GM18868 (cell line): Measurements from ENCODE around the gene FAM53B.

Experiments used
- ATAC-seq: cut with Tn5 transposase; IDR thresholded peaks from one replicate; pipeline ENCODE4 v1.9.1; 2021; ENCODE audit warnings: mild to moderate bottlenecking, moderate library complexity; ENCODE audit not compliant: unreplicated experiment

FAM53B gene

GRCh38 chr10:124681626-124682552 lies 62.3 kb downstream of the FAM53B start:
- ATAC-seq: no peak

GRCh38 chr10:124681091-124681490 lies 63.1 kb downstream of the FAM53B start:
- no peak for ATAC-seq

- no peak for ATAC-seq
Measured at GRCh38 chr10:124680675-124681074, 63.5 kb downstream of the FAM53B start.

- ATAC-seq: no peak
Measured at GRCh38 chr10:124679401-124679800, 64.8 kb downstream of the FAM53B start.

- no peak for ATAC-seq
Measured at GRCh38 chr10:124678557-124679240, 65.5 kb downstream of the FAM53B start.

- ATAC-seq: no peak
Measured at GRCh38 chr10:124677749-124678556, 66.2 kb downstream of the FAM53B start.

- no peak for ATAC-seq
Measured at GRCh38 chr10:124677293-124677699, 66.9 kb downstream of the FAM53B start.

- ATAC-seq: no peak
Measured at GRCh38 chr10:124676416-124677062, 67.6 kb downstream of the FAM53B start.

- ATAC-seq: no peak
Measured at GRCh38 chr10:124675824-124676223, 68.4 kb downstream of the FAM53B start.

GRCh38 chr10:124675261-124675660 lies 68.9 kb downstream of the FAM53B start:
- ATAC-seq: no peak

GRCh38 chr10:124674768-124675222 lies 69.4 kb downstream of the FAM53B start:
- no peak for ATAC-seq

- no peak for ATAC-seq
Measured at GRCh38 chr10:124672181-124672638, 72.0 kb downstream of the FAM53B start.

- ATAC-seq: no peak
Measured at GRCh38 chr10:124671486-124672075, 72.6 kb downstream of the FAM53B start.

GRCh38 chr10:124670849-124671248 lies 73.3 kb downstream of the FAM53B start:
- ATAC-seq: no peak

- no peak for ATAC-seq
Measured at GRCh38 chr10:124669824-124670654, 74.1 kb downstream of the FAM53B start.

- no peak for ATAC-seq
Measured at GRCh38 chr10:124669141-124669823, 74.9 kb downstream of the FAM53B start.

- ATAC-seq: no peak
Measured at GRCh38 chr10:124668517-124669051, 75.6 kb downstream of the FAM53B start.
